Mesenchymal stem cell (in vitro differentiated cells and primary cell): Measurements from ENCODE around the gene RNF146.
"Not testable (repeated sequence)": the region's sequence is repeated elsewhere in the genome, so short reads cannot be mapped to it uniquely, and the experiment has no call there.

Source experiments
- DNase-seq: peaks from one replicate; pipeline ENCODE4 v3.0.0-alpha.2; 2013
- H2AFZ ChIP-seq: one replicate; pipeline ENCODE4 v1.6.1; 2013; ENCODE audit warnings: low read depth, mild to moderate bottlenecking, control low read depth, inconsistent platforms, low read length, moderate library complexity
- H2AK5ac ChIP-seq: 2 replicates; pipeline ENCODE4 v1.6.1; 2013; ENCODE audit warnings: low read length, moderate library complexity, mild to moderate bottlenecking, inconsistent platforms; ENCODE audit not compliant: severe bottlenecking
- H2BK120ac ChIP-seq: one replicate; pipeline ENCODE4 v1.6.1; 2013; ENCODE audit warnings: low read depth, mild to moderate bottlenecking, inconsistent platforms, low read length, moderate library complexity
- H2BK12ac ChIP-seq, 2 experiments: one replicate each; pipeline ENCODE4 v1.6.1; 2013; ENCODE audit warnings: inconsistent platforms in 2 of 2, low read length in 2 of 2, mild to moderate bottlenecking in 2 of 2, moderate library complexity in 2 of 2, control low read depth in 1 of 2
- H2BK15ac ChIP-seq: one replicate; pipeline ENCODE4 v1.6.1; 2013; ENCODE audit warnings: mild to moderate bottlenecking, low read depth, inconsistent platforms; ENCODE audit not compliant: poor library complexity, severe bottlenecking
- H2BK5ac ChIP-seq: 2 replicates; pipeline ENCODE4 v1.6.1; 2013; ENCODE audit warnings: low read depth, mild to moderate bottlenecking, low read length, control low read depth, inconsistent platforms; ENCODE audit not compliant: poor library complexity, severe bottlenecking
- H3K14ac ChIP-seq, 2 experiments: one replicate each; pipeline ENCODE4 v1.6.1; 2013; ENCODE audit warnings: inconsistent platforms in 2 of 2, low read length in 2 of 2, control low read depth in 1 of 2, mild to moderate bottlenecking in 1 of 2, moderate library complexity in 1 of 2
- H3K18ac ChIP-seq, 2 experiments: one replicate each; pipeline ENCODE4 v1.6.1; 2013; ENCODE audit warnings: inconsistent platforms in 2 of 2, low read length in 2 of 2, control low read depth in 1 of 2, low read depth in 1 of 2, mild to moderate bottlenecking in 1 of 2
- H3K23ac ChIP-seq, 2 experiments: one replicate each; pipeline ENCODE4 v1.6.1; 2013; ENCODE audit warnings: inconsistent platforms in 2 of 2, low read length in 2 of 2, mild to moderate bottlenecking in 2 of 2, moderate library complexity in 2 of 2, control low read depth in 1 of 2
- H3K27ac ChIP-seq: 2 replicates; pipeline ENCODE4 v1.5.1; 2013; ENCODE audit warnings: mild to moderate bottlenecking, moderate library complexity, low read length, control low read depth, inconsistent platforms; ENCODE audit not compliant: poor library complexity, severe bottlenecking
- H3K27me3 ChIP-seq, 2 experiments: 2 replicates each; pipeline versions ENCODE4 v1.6.1 to v1.7.0; 2013; ENCODE audit warnings: low read length in 2 of 2, mild to moderate bottlenecking in 2 of 2, moderate library complexity in 2 of 2, control low read depth in 1 of 2, inconsistent platforms in 1 of 2; ENCODE audit not compliant: control insufficient read depth in 1 of 2, insufficient read depth in 1 of 2
- H3K36me3 ChIP-seq, 2 experiments: 2 replicates each; pipeline versions ENCODE4 v1.6.1 to v1.7.0; 2013; ENCODE audit warnings: low read length in 2 of 2, control low read depth in 1 of 2, inconsistent platforms in 1 of 2, low read depth in 1 of 2, mild to moderate bottlenecking in 1 of 2; ENCODE audit not compliant: insufficient read depth in 2 of 2, control insufficient read depth in 1 of 2
- H3K4ac ChIP-seq, 2 experiments: one replicate each; pipeline ENCODE4 v1.6.1; 2013; ENCODE audit warnings: inconsistent platforms in 2 of 2, low read length in 2 of 2, mild to moderate bottlenecking in 2 of 2, moderate library complexity in 2 of 2, control low read depth in 1 of 2, low read depth in 1 of 2
- H3K4me1 ChIP-seq: 2 replicates; pipeline ENCODE4 v1.6.1; 2013; ENCODE audit warnings: low read depth, low read length, control low read depth; ENCODE audit not compliant: control insufficient read depth, insufficient read depth
- H3K4me2 ChIP-seq: 2 replicates; pipeline ENCODE4 v1.6.1; 2013; ENCODE audit warnings: low read length, mild to moderate bottlenecking, inconsistent platforms; ENCODE audit not compliant: poor library complexity, severe bottlenecking
- H3K4me3 ChIP-seq, 2 experiments: 2 replicates each; pipeline versions ENCODE4 v1.5.1 to v1.7.0; 2013; ENCODE audit warnings: low read length in 2 of 2, mild to moderate bottlenecking in 2 of 2, control low read depth in 1 of 2, low read depth in 1 of 2; ENCODE audit not compliant: insufficient read depth in 1 of 2
- H3K79me1 ChIP-seq: replicated peaks from 2 replicates; pipeline ENCODE4 v1.6.1; 2013; ENCODE audit warnings: mild to moderate bottlenecking, control low read depth, low read length, inconsistent platforms; ENCODE audit not compliant: poor library complexity, severe bottlenecking
- H3K9ac ChIP-seq: 2 replicates; pipeline ENCODE4 v1.7.0; 2013; ENCODE audit warnings: mild to moderate bottlenecking, low read length, moderate library complexity
- H3K9me3 ChIP-seq: 2 replicates; pipeline ENCODE4 v1.7.0; 2013; ENCODE audit warnings: mild to moderate bottlenecking, low read length; ENCODE audit not compliant: control insufficient read depth
- H4K8ac ChIP-seq: one replicate; pipeline ENCODE4 v1.6.1; 2013; ENCODE audit warnings: inconsistent platforms, mild to moderate bottlenecking, low read length, moderate library complexity
- H4K91ac ChIP-seq: one replicate; pipeline ENCODE4 v1.6.1; 2013; ENCODE audit warnings: mild to moderate bottlenecking, low read length, inconsistent platforms
- WGBS: methylation state at CpG from one replicate; pipeline ENCODE4 v1.1.7; 2013; ENCODE audit warnings: mixed read lengths; 5-methylcytosine and 5-hydroxymethylcytosine counted together

RNF146 gene

GRCh38 chr6:127317388-127318128 lies 50.9 kb downstream of the RNF146 start:
- H4K8ac ChIP-seq, result no peak overlapping the region
- H4K91ac ChIP-seq, result no peak overlapping the region
- no peak overlapping the region for H2AK5ac ChIP-seq
- H3K14ac ChIP-seq, result no peak overlapping the region
- no peak overlapping the region for H2BK5ac ChIP-seq
- DNase-seq, result no peak
- H2BK120ac ChIP-seq, result no peak overlapping the region
- 46% methylated on average over 2 of the region's 6 CpGs for WGBS
- H3K4me2 ChIP-seq, result no peak overlapping the region
- H3K4me1 ChIP-seq, result no peaks in the 10 kb centered on the region
- no peak overlapping the region for H3K9ac ChIP-seq
- H3K23ac ChIP-seq, result no peak overlapping the region
- no peak overlapping the region for H2AFZ ChIP-seq
- peaks cover 5% of the 10 kb centered on the region for H3K79me1 ChIP-seq
- H3K18ac ChIP-seq, result no peak overlapping the region
- no peak overlapping the region for H2BK12ac ChIP-seq
- H3K27me3 ChIP-seq, result no peaks in the 10 kb centered on the region
- H2BK15ac ChIP-seq, result no peak overlapping the region
- H3K27ac ChIP-seq, result no peak overlapping the region
- no peak overlapping the region for H3K4me3 ChIP-seq
- no peak overlapping the region for H3K4ac ChIP-seq
- H3K36me3 ChIP-seq, result peaks cover 2 to 73% of the 10 kb centered on the region in 2 experiments
- H3K9me3 ChIP-seq, result no peaks in the 10 kb centered on the region

GRCh38 chr6:127319686-127320085 lies 53.0 kb downstream of the RNF146 start:
- H2AK5ac ChIP-seq, result no peak overlapping the region
- DNase-seq, result no peak
- H3K27ac ChIP-seq, result no peak overlapping the region
- no peak overlapping the region for H3K4ac ChIP-seq
- no peak overlapping the region for H2BK5ac ChIP-seq
- H3K4me3 ChIP-seq, result no peak overlapping the region
- no peak overlapping the region for H4K8ac ChIP-seq
- 100% methylated on average over 1 of the region's 1 CpG for WGBS
- H3K9ac ChIP-seq, result no peak overlapping the region
- no peak overlapping the region for H2AFZ ChIP-seq
- H3K9me3 ChIP-seq, result no peaks in the 10 kb centered on the region
- H2BK15ac ChIP-seq, result no peak overlapping the region
- no peak overlapping the region for H3K4me2 ChIP-seq
- peaks cover 2% of the 10 kb centered on the region for H3K79me1 ChIP-seq
- no peak overlapping the region for H4K91ac ChIP-seq
- H3K27me3 ChIP-seq, result no peaks in the 10 kb centered on the region
- no peak overlapping the region for H3K18ac ChIP-seq
- no peak overlapping the region for H3K14ac ChIP-seq
- H3K23ac ChIP-seq, result no peak overlapping the region
- H2BK120ac ChIP-seq, result no peak overlapping the region
- peaks cover 0 to 76% of the 10 kb centered on the region in 2 experiments for H3K36me3 ChIP-seq
- H3K4me1 ChIP-seq, result no peaks in the 10 kb centered on the region
- no peak overlapping the region for H2BK12ac ChIP-seq

- H2AK5ac ChIP-seq, result no peak overlapping the region
- no peak overlapping the region for H2AFZ ChIP-seq
- H3K14ac ChIP-seq, result no peak overlapping the region
- H3K4me2 ChIP-seq, result no peak overlapping the region
- H3K4ac ChIP-seq, result no peak overlapping the region
- no peak overlapping the region for H4K91ac ChIP-seq
- H3K4me1 ChIP-seq, result no peaks in the 10 kb centered on the region
- H2BK5ac ChIP-seq, result no peak overlapping the region
- H3K9me3 ChIP-seq, result no peaks in the 10 kb centered on the region
- no peak overlapping the region for H3K18ac ChIP-seq
- no peak overlapping the region for H2BK12ac ChIP-seq
- DNase-seq, result no peak
- H2BK15ac ChIP-seq, result no peak overlapping the region
- peaks cover 23% of the 10 kb centered on the region for H3K79me1 ChIP-seq
- H2BK120ac ChIP-seq, result no peak overlapping the region
- H3K27me3 ChIP-seq, result no peaks in the 10 kb centered on the region
- no peak overlapping the region for H3K23ac ChIP-seq
- H3K36me3 ChIP-seq, result peaks cover 7 to 67% of the 10 kb centered on the region in 2 experiments
- no peak overlapping the region for H3K9ac ChIP-seq
- H3K4me3 ChIP-seq, result no peak overlapping the region
- H4K8ac ChIP-seq, result no peak overlapping the region
- no peak overlapping the region for H3K27ac ChIP-seq
These were observed 61.5 kb downstream of the RNF146 start for GRCh38 chr6:127328043-127328609.

GRCh38 chr6:127331256-127331655 lies 64.6 kb downstream of the RNF146 start:
- H3K9ac ChIP-seq, H3K4me1 ChIP-seq, H2BK12ac ChIP-seq, H2BK15ac ChIP-seq, H4K8ac ChIP-seq, H2BK5ac ChIP-seq, H3K14ac ChIP-seq, H3K4me3 ChIP-seq, H3K23ac ChIP-seq, H3K4ac ChIP-seq, H3K4me2 ChIP-seq, DNase-seq, H3K9me3 ChIP-seq, H2AFZ ChIP-seq, H3K18ac ChIP-seq, H3K27ac ChIP-seq, H2AK5ac ChIP-seq, H3K27me3 ChIP-seq, H2BK120ac ChIP-seq, H4K91ac ChIP-seq: not testable (repeated sequence)
- Histone ChIP-seq H3K79me1 (peaks cover 12% of the 10 kb centered on the region), H3K36me3 (peaks cover 0 to 39% of the 10 kb centered on the region in 2 experiments)
- WGBS, result 100% methylated on average over 3 of the region's 3 CpGs
